Heart left ventricle (tissue), 16 donors: Measurements from ENCODE around the gene IQSEC1. TPM values are rescaled to one million over a fixed set of nuclear protein-coding genes. Genes with fewer than 3 reads are reported as not detected.

Source experiments
- ATAC-seq, 4 donors: fragments of 200-7000 bp; cut with Tn5 transposase; one replicate each; pipeline ENCODE4 v1.9.1; 2020 to 2022; ENCODE audit warnings: moderate library complexity in 4 of 4, mild to moderate bottlenecking in 3 of 4, moderate number of reproducible peaks in 1 of 4
- DNase-seq, 5 donors: peaks; one replicate each; pipeline ENCODE4 v3.0.0-alpha.2; 2020
- H3K27ac ChIP-seq, 12 donors: fragments of 200-600 bp; sonication (generic) in 4 of 12; one replicate each; pipeline versions ENCODE4 v1.5.0 to v1.8.0; 2016 to 2022; ENCODE audit warnings: mild to moderate bottlenecking in 2 of 12
- H3K27me3 ChIP-seq, 9 donors: fragments of 200-600 bp; sonication (generic) in 2 of 9; one replicate each; pipeline versions ENCODE4 v1.5.1 to v1.8.0; 2016 to 2022; ENCODE audit warnings: mild to moderate bottlenecking in 3 of 9
- H3K36me3 ChIP-seq, 9 donors: fragments of 200-600 bp; sonication (generic) in 2 of 9; one replicate each; pipeline versions ENCODE4 v1.5.0 to v1.8.0; 2018 to 2022; ENCODE audit warnings: mild to moderate bottlenecking in 2 of 9
- H3K4me1 ChIP-seq, 12 donors: fragments of 200-600 bp; sonication (generic) in 4 of 12; one replicate each; pipeline versions ENCODE4 v1.5.0 to v1.8.0; 2016 to 2022; ENCODE audit warnings: mild to moderate bottlenecking in 3 of 12
- H3K4me3 ChIP-seq, 12 donors: fragments of 200-600 bp; sonication (generic) in 4 of 12; one replicate each; pipeline versions ENCODE4 v1.5.0 to v1.8.0; 2017 to 2022; ENCODE audit warnings: mild to moderate bottlenecking in 9 of 12, moderate library complexity in 4 of 12
- H3K9me3 ChIP-seq, 12 donors: fragments of 200-600 bp; sonication (generic) in 4 of 12; one replicate each; pipeline versions ENCODE4 v1.5.0 to v1.8.0; 2016 to 2022; ENCODE audit warnings: mild to moderate bottlenecking in 1 of 12
- POLR2A ChIP-seq, 2 donors: fragments of 450-650 bp; IDR thresholded peaks; one replicate each; pipeline ENCODE4 v1.6.1; 2017; ENCODE audit warnings: antibody characterized with exemption in 2 of 2, mild to moderate bottlenecking in 2 of 2, moderate library complexity in 2 of 2
- WGBS, 4 donors: extraction: QIAGEN DNeasy Blood & Tissue Kit in 2 of 4; methylation state at CpG; one replicate each; pipeline versions ENCODE4 v1.1.5 to v1.1.7; 2013 to 2018; 5-methylcytosine and 5-hydroxymethylcytosine counted together
- intact Hi-C, 10 donors: fragments of 100-400 bp; cut with DNase I; formaldehyde crosslinking; loops; one replicate each; pipeline versions ENCODE4 v1.11.1 to v1.14.2; 2022
- polyA plus RNA-seq, 2 donors: library from polyadenylated mRNA; stranded (reverse); fragments of 200-250 nt; gene quantifications; one replicate each; pipeline ENCODE4 v1.2.3, GENCODE V29; 2013
- total RNA-seq, 9 donors: library from RNA; depleted of rRNA in 2 of 9; stranded (reverse); fragments of >200 nt in 2 of 9; fragmentation: NEBNext Ultra II Directional in 3 of 9; extraction: Animal tissue kit (Norgen Biotek cat#: 25700) in 3 of 9; gene quantifications; one replicate each; pipeline versions ENCODE4 v1.1.0 to v1.2.4, GENCODE V29; 2016 to 2023
- TF ChIP-seq, protein P1 (sequence below), 12 donors: fragments of 200-600 bp; sonication (generic) in 4 of 12; IDR thresholded peaks; one replicate each; pipeline versions ENCODE4 v1.5.0 to v1.8.0; 2018 to 2022; ENCODE audit warnings: antibody characterized with exemption in 12 of 12, mild to moderate bottlenecking in 5 of 12
- donor health status: ischemic (EF 13 %, LVEDD 7.1; RV severe dilation, severe dysfunction).
- donor health status: healthy with polysubstance abuse.
- donor health status: DM: no; HTN: yes; CAD: no.
- donor health status: DM: no; HTN: no; CAD: no.
- donor health status: ischemic (EF 25% LVEDD 6.9; RV normal size, moderate dysfunction).
- donor health status: ischemic (EF 25% LVEDD 5.7; RV mildly dilated, moderate dysfunction).
- donor health status: healthy.
- donor health status: DM: yes; HTN: yes; CAD: no.
- donor health status: ischemic (EF 35%, LVEDD 5.7; RV mildly dilated, moderate dysfunction).
- donor health status: nonischemic (EF 11% LVEDD 7.7; RV severe dilation, severe dysfunction).
- donor health status: DM: yes; HTN: yes; CAD: no.
- donor health status: PGD.
- donor health status: ischemic (EF 29% LVEDD 5.4; RV normal size, mild dysfunction).
- donor health status: nonischemic (EF 23%, LVEDD 6.1; RV moderate dilation, normal function).

Gene IQSEC1
- total and polyA plus RNA-seq, 11 donors: 28.8 to 79.1 (median 62.2) TPM

GRCh38 chr3:12898290-12898964 is 174.8 kb downstream of the IQSEC1 start:
- intact Hi-C loops: loop anchor here in 4 of 10 donors (10.0 kb wide), 3 partner anchors 86 to 186 kb away; no protein-coding TSS in a partner anchor
- Histone ChIP-seq H3K36me3 (peaks cover 0 to 58% (median 42%) of the 10 kb centered on the region in 9 donors), H3K4me1 (peaks cover 0 to 43% (median 24%) of the 10 kb centered on the region in 12 donors), H3K27ac (no peak overlapping the region), H3K4me3 (no peak overlapping the region), H3K27me3 (no peaks in the 10 kb centered on the region), H3K9me3 (no peaks in the 10 kb centered on the region)
- TF ChIP-seq POLR2A (IDR thresholded peaks at IDR 0.05): no peak
- TF ChIP-seq, protein P1, sequence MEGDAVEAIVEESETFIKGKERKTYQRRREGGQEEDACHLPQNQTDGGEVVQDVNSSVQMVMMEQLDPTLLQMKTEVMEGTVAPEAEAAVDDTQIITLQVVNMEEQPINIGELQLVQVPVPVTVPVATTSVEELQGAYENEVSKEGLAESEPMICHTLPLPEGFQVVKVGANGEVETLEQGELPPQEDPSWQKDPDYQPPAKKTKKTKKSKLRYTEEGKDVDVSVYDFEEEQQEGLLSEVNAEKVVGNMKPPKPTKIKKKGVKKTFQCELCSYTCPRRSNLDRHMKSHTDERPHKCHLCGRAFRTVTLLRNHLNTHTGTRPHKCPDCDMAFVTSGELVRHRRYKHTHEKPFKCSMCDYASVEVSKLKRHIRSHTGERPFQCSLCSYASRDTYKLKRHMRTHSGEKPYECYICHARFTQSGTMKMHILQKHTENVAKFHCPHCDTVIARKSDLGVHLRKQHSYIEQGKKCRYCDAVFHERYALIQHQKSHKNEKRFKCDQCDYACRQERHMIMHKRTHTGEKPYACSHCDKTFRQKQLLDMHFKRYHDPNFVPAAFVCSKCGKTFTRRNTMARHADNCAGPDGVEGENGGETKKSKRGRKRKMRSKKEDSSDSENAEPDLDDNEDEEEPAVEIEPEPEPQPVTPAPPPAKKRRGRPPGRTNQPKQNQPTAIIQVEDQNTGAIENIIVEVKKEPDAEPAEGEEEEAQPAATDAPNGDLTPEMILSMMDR (IDR thresholded peaks at IDR 0.05): no peak
- peak in 3 of 5 donors; percentile 12 to 49 (median 23) for DNase-seq
- no peak for ATAC-seq
- 88 to 90% (median 89%) methylated on average over 21 to 22 of the region's 22 CpGs for WGBS, 4 donors

DNA sequence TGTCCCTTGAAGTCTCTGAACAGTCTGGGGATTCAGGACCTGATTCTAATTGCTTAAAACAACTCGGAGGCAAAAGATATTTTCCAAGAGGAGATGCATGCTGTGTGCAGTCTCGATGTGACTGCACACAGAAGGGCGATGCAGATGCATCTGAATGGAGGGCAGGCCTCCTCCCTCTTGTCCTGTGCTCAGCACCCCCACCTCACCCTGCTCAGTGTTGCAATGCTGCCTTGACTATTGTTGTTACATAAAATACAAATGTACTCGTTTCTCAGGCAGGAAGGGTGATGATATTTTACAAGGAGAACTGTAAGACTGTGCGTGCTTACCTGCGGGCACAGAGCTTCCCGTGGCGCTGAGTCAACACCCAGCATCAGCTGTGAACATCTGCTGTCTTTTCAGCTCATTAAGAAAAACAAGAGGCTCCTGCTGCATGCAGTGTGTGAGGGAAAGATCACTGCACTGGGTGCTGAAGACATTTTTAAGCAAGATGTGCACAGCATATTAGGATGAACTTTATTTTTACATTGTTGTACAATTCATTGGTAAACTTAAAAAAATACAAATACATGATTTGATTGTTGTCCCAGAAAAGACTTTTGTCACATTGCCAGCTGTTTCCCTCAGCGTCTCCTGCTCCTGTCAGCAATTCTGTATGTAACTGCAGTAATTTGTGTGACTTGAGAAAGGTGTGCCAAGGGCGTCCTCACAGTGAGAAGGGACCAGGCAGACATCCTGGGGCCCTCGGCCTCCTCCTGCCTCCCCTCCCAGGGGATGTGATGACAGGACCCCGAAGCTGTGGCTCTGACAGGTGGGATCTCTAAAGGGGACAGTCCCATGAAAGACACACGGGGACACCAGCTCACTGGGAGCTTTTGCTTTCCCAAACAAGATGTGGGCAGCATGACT is 175.6 kb downstream of the IQSEC1 start:
- intact Hi-C loops: loop anchor here in 4 of 10 donors (2.0 to 10.0 kb wide), 4 partner anchors 49 to 187 kb away; no protein-coding TSS in a partner anchor
- Histone ChIP-seq H3K27me3 (no peaks in the 10 kb centered on the region), H3K4me3 (no peak overlapping the region), H3K27ac (no peak overlapping the region), H3K36me3 (peaks cover 0 to 50% (median 36%) of the 10 kb centered on the region in 9 donors), H3K9me3 (no peaks in the 10 kb centered on the region), H3K4me1 (peaks cover 0 to 40% (median 22%) of the 10 kb centered on the region in 12 donors)
- 52 to 61% (median 58%) methylated on average over 13 of the region's 13 CpGs for WGBS, 4 donors
- DNase-seq (peak in 3 of 5 donors; percentile 14 to 28 (median 25)), ATAC-seq (no peak)
- TF ChIP-seq, protein P1 (IDR thresholded peaks at IDR 0.05): no peak
- TF ChIP-seq POLR2A (IDR thresholded peaks at IDR 0.05): no peak

- peaks cover 0 to 38% (median 27%) of the 10 kb centered on the region in 9 donors for H3K36me3 ChIP-seq
- peak in 3 of 4 donors; percentile 13 to 21 (median 21) for ATAC-seq
- peak overlapping the region in 3 of 12 donors; percentile 15 to 27 (median 19) for H3K27ac ChIP-seq
- WGBS, 4 donors: 46 to 60% (median 54%) methylated on average over 14 of the region's 14 CpGs
- TF ChIP-seq, protein P1 (IDR thresholded peaks at IDR 0.05): peak in 3 of 12 donors; percentile 5 to 26 (median 20)
- no peak for TF ChIP-seq POLR2A (IDR thresholded peaks at IDR 0.05)
- H3K4me1 ChIP-seq: peaks cover 0 to 50% (median 26%) of the 10 kb centered on the region in 12 donors
- intact Hi-C loops: loop anchor here in 4 of 10 donors (2.0 to 10.0 kb wide), 4 partner anchors 50 to 188 kb away; no protein-coding TSS in a partner anchor
- H3K27me3 ChIP-seq: no peaks in the 10 kb centered on the region
- no peaks in the 10 kb centered on the region for H3K9me3 ChIP-seq
- peak in 2 of 5 donors; percentile 25 to 28 for DNase-seq
- H3K4me3 ChIP-seq: no peak overlapping the region
Measured at GRCh38 chr3:12896063-12896985, 176.9 kb downstream of the IQSEC1 start.
